ENCODE results near the gene DPYD. TPM values are rescaled to one million over a fixed set of nuclear protein-coding genes. Genes with fewer than 3 reads are reported as not detected.

The DPYD gene
- total RNA-seq, 1 donor, result 103 TPM

DNA sequence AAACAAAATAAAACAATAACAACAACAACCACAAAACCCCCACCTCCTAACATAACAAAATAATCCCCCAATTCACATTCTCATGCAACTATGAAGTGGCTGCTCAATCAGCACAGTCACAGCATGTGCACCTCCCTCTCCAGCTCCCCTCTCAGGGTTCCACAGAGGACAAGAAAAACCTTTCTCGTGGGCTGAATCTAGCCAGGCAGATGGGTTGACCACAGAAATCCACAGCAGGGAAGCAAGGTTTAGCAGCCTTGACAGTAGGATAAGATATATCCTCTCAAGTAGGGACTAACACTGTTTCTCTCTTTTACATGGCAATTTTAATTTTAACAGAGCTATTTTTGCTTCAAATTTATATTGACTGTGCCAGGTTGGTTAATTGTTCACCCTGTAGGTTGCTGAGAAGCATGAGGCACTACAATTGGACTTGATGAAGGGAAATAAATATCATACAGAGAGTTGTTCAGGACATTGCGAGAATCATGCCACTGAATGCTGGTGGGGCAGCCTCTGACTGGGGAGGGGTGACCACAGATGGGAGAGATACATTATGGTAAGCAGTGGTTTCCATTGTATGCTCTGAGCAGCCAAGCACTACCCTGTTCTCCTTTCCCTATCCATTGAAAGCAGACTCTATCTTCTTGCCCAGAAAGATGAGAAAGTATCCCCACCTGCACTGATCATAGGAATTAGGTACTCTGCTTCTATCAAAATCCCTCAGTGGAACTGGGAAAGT is 535.1 kb downstream of the DPYD start:
- H3K27me3 ChIP-seq (ENCODE audit: insufficient read depth, low read length), result no peaks in the 10 kb centered on the region
- no peaks in the 10 kb centered on the region for H3K4me1 ChIP-seq (ENCODE audit: insufficient read depth, low read length)
- no peaks in the 10 kb centered on the region for H3K9me3 ChIP-seq (ENCODE audit: low read depth, low read length)
- no peak overlapping the region for H3K4me3 ChIP-seq (ENCODE audit: low read length)

DNA sequence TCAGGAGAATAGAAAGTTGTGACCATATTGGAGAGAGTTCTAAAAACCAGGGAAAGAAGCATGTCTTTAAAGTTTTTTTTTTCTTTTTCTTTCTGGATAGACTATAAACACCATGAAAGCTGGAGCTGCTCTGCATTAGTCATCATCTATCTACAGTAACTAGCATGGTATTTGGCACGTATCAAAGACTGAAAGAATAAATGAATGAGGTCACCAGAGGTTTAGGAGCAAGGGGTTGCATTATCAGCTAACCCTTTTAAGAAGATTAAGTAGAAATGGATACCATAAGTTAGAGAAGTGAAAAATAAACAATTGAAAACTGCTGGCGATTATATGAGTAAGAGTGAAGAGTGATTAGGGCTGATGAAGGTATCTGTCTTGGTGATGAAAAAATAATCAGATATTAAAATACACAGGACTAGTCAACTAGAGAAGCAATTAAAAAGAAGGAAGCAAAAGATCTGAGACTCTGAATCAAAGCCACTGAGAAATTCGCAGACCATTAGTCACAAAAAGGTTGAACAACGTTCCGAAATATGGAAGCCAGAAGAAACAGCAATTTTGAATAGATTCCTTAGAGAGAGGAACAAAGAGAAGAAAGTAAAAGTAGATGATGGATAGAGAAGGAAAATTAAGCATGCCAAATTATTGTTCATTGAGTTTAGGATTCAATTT is 536.4 kb downstream of the DPYD start:
- no peaks in the 10 kb centered on the region for H3K4me1 ChIP-seq (ENCODE audit: insufficient read depth, low read length)
- H3K4me3 ChIP-seq (ENCODE audit: low read length), result no peak overlapping the region
- H3K9me3 ChIP-seq (ENCODE audit: low read depth, low read length), result no peaks in the 10 kb centered on the region
- no peaks in the 10 kb centered on the region for H3K27me3 ChIP-seq (ENCODE audit: insufficient read depth, low read length)

DNA sequence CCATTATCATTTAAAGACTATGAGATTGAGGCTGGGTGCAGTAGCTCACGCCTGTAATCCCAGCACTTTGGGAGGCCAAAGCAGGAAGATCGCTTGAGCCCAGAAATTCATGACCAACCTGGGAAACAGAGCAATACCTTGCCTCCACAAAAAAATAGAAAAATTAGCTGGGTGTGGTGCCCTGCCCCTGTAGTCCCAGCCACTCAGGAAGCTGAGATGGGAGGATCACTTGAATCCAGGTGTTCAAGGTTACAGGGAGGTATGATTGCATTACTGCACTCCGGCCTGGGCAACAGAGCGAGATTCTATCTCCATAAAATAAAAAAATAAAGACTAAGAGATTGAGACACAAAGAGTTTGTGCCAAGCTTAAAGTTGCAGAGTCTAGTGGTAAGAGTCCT is 537.0 kb downstream of the DPYD start:
- no peaks in the 10 kb centered on the region for H3K27me3 ChIP-seq (ENCODE audit: insufficient read depth, low read length)
- H3K4me3 ChIP-seq (ENCODE audit: low read length), result no peak overlapping the region
- H3K9me3 ChIP-seq (ENCODE audit: low read depth, low read length), result no peaks in the 10 kb centered on the region
- no peaks in the 10 kb centered on the region for H3K4me1 ChIP-seq (ENCODE audit: insufficient read depth, low read length)

DNA sequence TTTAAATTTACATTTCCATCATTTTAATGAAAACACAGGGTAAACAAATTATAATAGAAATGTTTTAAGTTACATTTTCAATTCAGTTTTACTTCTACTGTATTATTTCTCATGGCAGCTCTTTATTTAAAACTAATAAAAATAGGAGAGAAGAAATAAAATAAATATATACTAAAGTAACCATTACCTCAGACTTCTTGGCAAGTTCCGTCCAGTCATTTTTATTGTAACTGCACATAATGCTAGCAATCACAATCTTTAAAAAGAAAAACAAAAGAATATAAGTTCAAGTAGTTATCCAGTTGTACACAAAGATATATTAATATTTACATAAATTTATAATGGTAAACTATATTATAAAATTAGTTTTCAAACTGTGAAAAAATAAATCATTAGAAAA is 538.6 kb downstream of the DPYD start:
- Histone ChIP-seq H3K4me1 (ENCODE audit: insufficient read depth, low read length) (no peaks in the 10 kb centered on the region), H3K9me3 (ENCODE audit: low read depth, low read length) (no peaks in the 10 kb centered on the region), H3K27me3 (ENCODE audit: insufficient read depth, low read length) (no peaks in the 10 kb centered on the region), H3K4me3 (ENCODE audit: low read length) (no peak overlapping the region)

GRCh38 chr1:97379387-97380075 is 541.3 kb downstream of the DPYD start:
- Histone ChIP-seq H3K27me3 (ENCODE audit: insufficient read depth, low read length) (no peaks in the 10 kb centered on the region), H3K4me3 (ENCODE audit: low read length) (no peak overlapping the region), H3K9me3 (ENCODE audit: low read depth, low read length) (no peaks in the 10 kb centered on the region), H3K4me1 (ENCODE audit: insufficient read depth, low read length) (no peaks in the 10 kb centered on the region)

DNA sequence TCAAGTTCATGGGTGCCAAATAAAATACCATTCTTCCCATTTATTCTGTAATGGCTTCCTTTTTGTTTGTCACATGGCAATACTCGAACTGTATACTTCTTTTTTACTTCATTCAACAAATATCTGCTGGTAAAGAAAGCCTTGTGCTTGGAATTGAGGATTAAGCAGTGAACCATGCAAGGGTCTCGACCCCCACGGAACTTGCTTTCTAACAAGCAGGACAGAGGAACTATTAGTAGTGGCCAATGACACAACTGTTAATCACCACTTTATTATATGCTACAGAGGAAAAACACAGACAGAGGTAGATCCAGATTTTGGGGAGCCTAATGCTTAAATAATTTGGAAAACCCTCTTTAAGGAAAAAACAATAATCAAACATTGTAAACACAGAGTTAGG is 542.2 kb downstream of the DPYD start:
- no peak overlapping the region for H3K4me3 ChIP-seq (ENCODE audit: low read length)
- H3K27me3 ChIP-seq (ENCODE audit: insufficient read depth, low read length), result no peaks in the 10 kb centered on the region
- no peaks in the 10 kb centered on the region for H3K4me1 ChIP-seq (ENCODE audit: insufficient read depth, low read length)
- H3K9me3 ChIP-seq (ENCODE audit: low read depth, low read length), result no peaks in the 10 kb centered on the region

- Histone ChIP-seq H3K4me1 (ENCODE audit: insufficient read depth, low read length) (no peaks in the 10 kb centered on the region), H3K9me3 (ENCODE audit: low read depth, low read length) (no peaks in the 10 kb centered on the region), H3K27me3 (ENCODE audit: insufficient read depth, low read length) (no peaks in the 10 kb centered on the region), H3K4me3 (ENCODE audit: low read length) (no peak overlapping the region)
Observed at GRCh38 chr1:97377432-97378034, 543.3 kb downstream of the DPYD start.

- Histone ChIP-seq H3K4me3 (ENCODE audit: low read length) (no peak overlapping the region), H3K9me3 (ENCODE audit: low read depth, low read length) (no peaks in the 10 kb centered on the region), H3K27me3 (ENCODE audit: insufficient read depth, low read length) (no peaks in the 10 kb centered on the region), H3K4me1 (ENCODE audit: insufficient read depth, low read length) (no peaks in the 10 kb centered on the region)
Observed at GRCh38 chr1:97373000-97373399, 547.8 kb downstream of the DPYD start.

DNA sequence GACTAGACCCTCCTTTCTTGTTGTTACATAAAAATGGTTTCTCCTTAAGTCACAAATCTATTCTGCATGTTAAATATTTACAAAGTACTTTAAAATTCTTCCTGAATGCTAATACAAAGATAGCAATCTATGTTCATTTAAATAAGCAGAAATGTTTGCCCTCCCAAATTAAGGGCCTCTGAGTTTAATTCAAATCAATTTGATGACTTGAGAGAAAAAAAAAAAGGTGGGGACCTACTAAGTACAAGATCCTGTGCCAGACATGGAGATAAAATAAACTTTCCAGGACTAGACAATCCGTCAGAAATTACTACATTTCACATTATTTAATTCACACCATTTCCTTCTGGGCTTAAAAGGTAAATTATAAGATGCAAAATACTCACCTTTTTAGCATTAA is 548.3 kb downstream of the DPYD start:
- no peak overlapping the region for H3K4me3 ChIP-seq (ENCODE audit: low read length)
- H3K27me3 ChIP-seq (ENCODE audit: insufficient read depth, low read length), result no peaks in the 10 kb centered on the region
- H3K9me3 ChIP-seq (ENCODE audit: low read depth, low read length), result no peaks in the 10 kb centered on the region
- no peaks in the 10 kb centered on the region for H3K4me1 ChIP-seq (ENCODE audit: insufficient read depth, low read length)

DNA sequence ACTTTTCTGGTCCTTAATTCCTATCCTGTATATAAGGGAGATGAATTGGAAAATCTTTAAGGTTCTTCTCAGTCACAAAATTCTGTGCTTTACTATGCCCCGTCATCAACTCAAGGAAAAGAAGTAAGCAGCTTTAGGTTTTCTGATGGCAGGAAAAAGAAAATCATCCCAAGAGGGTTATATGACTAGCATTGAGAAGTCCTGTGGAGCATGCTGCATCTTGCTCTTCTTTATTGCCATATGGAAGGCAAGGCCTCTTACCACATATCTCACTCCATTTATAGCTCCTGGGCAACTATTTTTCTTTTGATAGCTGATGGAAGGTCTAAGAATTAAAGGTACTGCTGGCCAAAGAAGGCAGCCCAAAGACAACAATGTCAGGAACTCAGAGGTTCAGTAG is 552.5 kb downstream of the DPYD start:
- H3K4me1 ChIP-seq (ENCODE audit: insufficient read depth, low read length), result no peaks in the 10 kb centered on the region
- H3K4me3 ChIP-seq (ENCODE audit: low read length), result no peak overlapping the region
- H3K9me3 ChIP-seq (ENCODE audit: low read depth, low read length), result no peaks in the 10 kb centered on the region
- H3K27me3 ChIP-seq (ENCODE audit: insufficient read depth, low read length), result no peaks in the 10 kb centered on the region

- Histone ChIP-seq H3K9me3 (ENCODE audit: low read depth, low read length) (no peaks in the 10 kb centered on the region), H3K27me3 (ENCODE audit: insufficient read depth, low read length) (no peaks in the 10 kb centered on the region), H3K4me3 (ENCODE audit: low read length) (no peak overlapping the region), H3K4me1 (ENCODE audit: insufficient read depth, low read length) (no peaks in the 10 kb centered on the region)
Observed at GRCh38 chr1:97366984-97367383, 553.9 kb downstream of the DPYD start.

GRCh38 chr1:97365026-97365425 is 555.8 kb downstream of the DPYD start:
- Histone ChIP-seq H3K27me3 (ENCODE audit: insufficient read depth, low read length) (no peaks in the 10 kb centered on the region), H3K4me3 (ENCODE audit: low read length) (no peak overlapping the region), H3K9me3 (ENCODE audit: low read depth, low read length) (no peaks in the 10 kb centered on the region), H3K4me1 (ENCODE audit: insufficient read depth, low read length) (no peaks in the 10 kb centered on the region)

DNA sequence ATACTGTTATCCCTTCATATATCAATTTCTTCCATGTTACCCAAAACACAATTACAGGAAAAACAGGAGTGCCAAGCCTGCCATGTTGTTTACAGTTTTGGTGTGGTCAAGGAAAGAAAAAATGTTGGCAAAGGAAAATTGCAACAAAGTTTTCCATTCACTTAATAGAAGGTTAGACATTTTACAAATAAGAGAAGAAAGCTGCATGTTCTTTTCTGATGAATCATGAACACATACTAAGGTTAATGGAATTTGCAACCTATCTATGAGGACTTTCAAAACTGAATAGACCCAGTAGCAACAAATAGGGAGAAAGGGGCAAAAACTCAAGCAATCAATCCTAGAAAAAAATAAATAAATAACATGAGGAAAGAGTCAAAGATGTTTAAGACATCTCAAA is 556.7 kb downstream of the DPYD start:
- Histone ChIP-seq H3K9me3 (ENCODE audit: low read depth, low read length) (no peaks in the 10 kb centered on the region), H3K4me3 (ENCODE audit: low read length) (no peak overlapping the region), H3K27me3 (ENCODE audit: insufficient read depth, low read length) (no peaks in the 10 kb centered on the region)

GRCh38 chr1:97356309-97356708 is 564.5 kb downstream of the DPYD start:
- Histone ChIP-seq H3K9me3 (ENCODE audit: low read depth, low read length) (no peaks in the 10 kb centered on the region), H3K4me1 (ENCODE audit: insufficient read depth, low read length) (no peaks in the 10 kb centered on the region), H3K27me3 (ENCODE audit: insufficient read depth, low read length) (no peaks in the 10 kb centered on the region), H3K4me3 (ENCODE audit: low read length) (no peak overlapping the region)

More for the DNA sequence above, 556.7 kb downstream of the DPYD start:
- no peaks in the 10 kb centered on the region for H3K4me1 ChIP-seq (ENCODE audit: insufficient read depth, low read length)

DNA sequence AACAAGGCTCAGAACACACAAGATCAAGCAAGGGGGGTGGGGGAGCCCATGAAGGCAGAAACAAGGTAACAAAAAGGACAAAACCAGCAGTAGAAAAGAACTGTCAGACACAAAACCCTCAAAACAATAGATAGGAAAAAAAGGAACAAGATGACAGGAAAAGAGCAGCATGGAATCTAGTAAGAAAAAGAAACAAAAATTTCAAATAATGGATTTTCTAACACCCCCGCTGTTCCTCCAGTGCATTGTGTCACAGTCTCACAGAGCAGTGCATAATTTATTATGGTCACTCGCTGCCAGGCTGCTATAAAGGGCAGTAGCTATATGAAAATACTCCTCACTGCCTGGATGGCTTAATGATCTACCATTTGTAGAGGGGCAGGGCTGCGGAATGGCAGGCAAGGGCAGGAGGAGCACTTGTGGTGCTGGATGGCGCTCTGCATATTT is 567.9 kb downstream of the DPYD start:
- H3K4me1 ChIP-seq (ENCODE audit: insufficient read depth, low read length), result no peaks in the 10 kb centered on the region
- no peaks in the 10 kb centered on the region for H3K9me3 ChIP-seq (ENCODE audit: low read depth, low read length)
- H3K4me3 ChIP-seq (ENCODE audit: low read length), result no peak overlapping the region
- H3K27me3 ChIP-seq (ENCODE audit: insufficient read depth, low read length), result no peaks in the 10 kb centered on the region

Measured in mononuclear cell (primary cell).